HG03103 (cell line): ENCODE results near the gene PPP2R5C.

Source experiments
- ATAC-seq: cut with Tn5 transposase; IDR thresholded peaks from one replicate; pipeline ENCODE4 v1.9.1; 2021; ENCODE audit warnings: low read depth; ENCODE audit not compliant: unreplicated experiment

The PPP2R5C gene

DNA sequence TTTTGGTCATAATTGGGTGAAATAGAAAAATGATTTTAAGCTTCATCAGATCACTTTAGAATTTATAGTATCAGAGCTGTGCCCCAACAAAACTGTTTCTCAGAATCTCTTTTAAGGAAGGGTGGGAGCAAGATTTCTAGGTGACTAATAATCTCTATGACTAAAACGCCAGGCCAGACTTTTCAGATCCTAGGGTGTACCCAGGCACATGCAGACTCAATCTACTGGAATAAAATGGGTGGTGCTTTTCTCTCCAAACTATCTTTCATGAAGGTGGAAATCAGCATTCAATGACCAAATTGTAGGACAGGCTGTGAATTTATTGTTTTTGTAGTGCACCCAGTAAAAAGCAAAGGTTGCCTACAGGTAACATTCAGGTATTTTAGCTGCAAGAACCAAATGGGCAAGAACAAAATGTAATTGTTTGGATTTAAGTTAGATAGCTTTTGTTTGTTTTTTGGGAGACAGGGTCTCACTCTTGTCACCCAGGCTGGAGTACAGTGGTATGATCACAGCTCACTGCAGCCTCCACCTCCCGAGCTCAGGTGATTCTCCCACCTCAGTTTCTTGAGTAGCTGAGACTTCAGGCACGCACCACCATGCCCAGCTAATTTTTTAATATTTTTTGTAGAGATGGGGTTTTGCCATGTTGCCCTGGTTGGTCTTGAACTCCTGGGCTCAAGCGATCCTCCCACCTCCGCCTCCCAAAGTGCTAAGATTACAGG, 49.5 kb downstream of the PPP2R5C start:
- no peak for ATAC-seq

- no peak for ATAC-seq
Measured at GRCh38 chr14:101812071-101812470, 50.6 kb downstream of the PPP2R5C start.

- ATAC-seq = no peak
Measured at GRCh38 chr14:101813171-101813759, 51.8 kb downstream of the PPP2R5C start.

DNA sequence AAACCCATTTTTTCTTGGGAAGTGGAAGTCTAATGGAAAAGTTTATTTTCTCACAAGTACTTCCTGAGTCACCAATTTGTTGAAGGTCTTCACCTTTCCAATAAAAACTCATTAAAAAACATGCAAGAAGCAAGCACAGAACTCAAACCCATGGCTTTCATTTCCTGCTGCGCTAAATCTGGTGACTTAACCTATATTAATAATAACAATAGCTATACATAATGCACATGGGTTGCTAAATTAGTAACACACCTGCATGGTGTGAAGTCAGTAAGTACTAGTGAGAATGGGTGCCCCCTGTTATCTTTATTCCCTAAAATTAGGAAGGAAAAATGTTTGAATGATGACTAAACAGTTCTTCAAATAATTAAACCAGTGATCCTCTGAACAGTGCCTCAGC, 52.3 kb downstream of the PPP2R5C start:
- ATAC-seq = no peak

DNA sequence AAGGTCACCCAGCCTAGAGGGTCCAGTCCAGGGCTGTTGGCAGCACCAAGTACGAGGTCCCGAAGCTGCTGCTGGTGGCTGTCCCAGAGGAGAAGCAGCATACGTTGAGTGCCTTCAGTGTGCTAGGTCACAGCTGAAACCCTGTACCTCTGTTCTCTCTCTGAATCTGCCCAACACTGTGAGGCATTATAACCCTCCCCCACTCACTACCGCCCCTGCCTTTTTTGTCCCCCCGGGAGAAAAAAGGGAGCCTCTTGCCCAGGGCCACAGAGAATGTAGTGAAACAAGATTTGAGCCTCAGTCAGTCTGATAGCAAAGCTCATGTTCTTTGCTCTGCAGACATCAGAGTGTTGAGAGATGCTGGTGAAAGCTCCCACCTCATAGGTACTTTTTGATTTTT, 53.4 kb downstream of the PPP2R5C start:
- ATAC-seq = no peak

- no peak for ATAC-seq
Measured at GRCh38 chr14:101815994-101816393, 54.5 kb downstream of the PPP2R5C start.

- no peak for ATAC-seq
Measured at GRCh38 chr14:101817501-101818001, 56.0 kb downstream of the PPP2R5C start.

- ATAC-seq = no peak
Measured at GRCh38 chr14:101819251-101819990, 57.9 kb downstream of the PPP2R5C start.

DNA sequence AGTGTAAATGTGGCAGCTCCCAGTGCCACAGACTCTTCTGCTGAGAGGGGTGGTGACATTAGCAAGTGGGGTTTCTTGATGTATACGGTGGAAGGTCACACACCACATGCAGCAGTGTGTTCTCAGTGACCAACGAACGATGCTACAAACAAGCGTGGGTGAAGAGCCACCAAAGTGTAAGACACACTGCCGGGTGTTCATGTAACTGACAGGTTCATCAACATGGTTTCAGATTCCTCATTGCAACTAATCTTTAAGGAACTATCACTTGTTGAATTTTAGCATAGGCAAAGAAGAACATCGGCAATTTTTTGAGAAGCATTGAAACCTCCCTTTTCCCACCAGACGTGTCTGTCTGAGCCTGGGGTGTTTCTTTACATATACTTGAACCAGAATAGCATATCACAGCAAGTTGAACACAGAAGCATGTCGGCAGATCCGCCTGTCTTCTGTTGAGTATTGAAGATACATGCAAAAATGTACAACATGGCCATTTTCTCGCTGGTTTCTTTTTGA, 58.8 kb downstream of the PPP2R5C start:
- ATAC-seq = no peak

GRCh38 chr14:101821528-101821927, 60.0 kb downstream of the PPP2R5C start:
- no peak for ATAC-seq

DNA sequence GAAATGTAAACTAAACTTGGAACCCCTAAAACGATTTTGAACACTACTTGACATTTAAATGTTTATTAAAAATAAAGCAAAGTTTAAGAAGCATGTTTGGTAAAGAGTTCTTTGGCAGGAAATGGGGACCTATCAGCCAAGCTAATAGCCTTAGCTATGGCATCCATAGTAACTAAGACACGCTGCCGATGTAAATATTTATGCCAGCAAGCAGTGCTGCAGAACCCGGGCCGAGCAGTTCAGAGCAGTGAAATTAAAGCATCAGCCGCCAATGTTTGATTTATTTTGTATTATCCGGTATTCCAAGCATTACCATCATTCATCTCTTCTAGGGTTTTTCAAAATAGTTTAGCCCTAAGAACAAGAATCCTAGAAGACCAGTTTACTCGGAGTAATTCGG, 61.6 kb downstream of the PPP2R5C start:
- ATAC-seq = no peak

DNA sequence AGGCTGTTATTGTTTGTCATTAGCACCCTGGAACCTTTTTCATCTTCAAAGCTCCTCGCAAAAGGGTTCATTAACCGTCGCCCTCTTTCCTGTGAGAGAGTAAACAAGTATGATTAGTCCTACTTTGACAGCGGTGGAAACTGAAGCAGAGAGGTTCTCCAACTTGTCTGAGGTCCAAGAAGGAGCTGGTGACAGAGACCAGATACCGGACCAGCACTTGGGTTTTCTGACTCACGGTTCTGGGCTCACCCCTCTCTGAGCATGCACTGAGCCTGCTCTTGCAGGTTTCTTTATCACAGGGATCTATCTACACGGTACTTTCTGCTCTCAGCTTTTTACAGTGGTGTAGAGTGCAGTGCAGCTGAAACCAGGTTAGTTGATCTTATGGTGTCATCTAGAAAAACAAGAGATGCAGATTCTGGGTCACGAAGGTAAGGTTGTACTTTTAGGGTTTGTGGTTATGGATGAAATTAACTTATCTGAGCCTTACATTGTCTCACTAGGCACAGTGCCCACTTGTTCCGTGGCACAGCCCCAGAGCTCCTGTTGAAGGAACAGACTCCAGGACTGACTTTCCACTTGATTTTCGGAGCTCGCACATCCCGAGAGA, 62.1 kb downstream of the PPP2R5C start:
- ATAC-seq = no peak

GRCh38 chr14:101824339-101824727, 62.8 kb downstream of the PPP2R5C start:
- ATAC-seq = peak; percentile 1

DNA sequence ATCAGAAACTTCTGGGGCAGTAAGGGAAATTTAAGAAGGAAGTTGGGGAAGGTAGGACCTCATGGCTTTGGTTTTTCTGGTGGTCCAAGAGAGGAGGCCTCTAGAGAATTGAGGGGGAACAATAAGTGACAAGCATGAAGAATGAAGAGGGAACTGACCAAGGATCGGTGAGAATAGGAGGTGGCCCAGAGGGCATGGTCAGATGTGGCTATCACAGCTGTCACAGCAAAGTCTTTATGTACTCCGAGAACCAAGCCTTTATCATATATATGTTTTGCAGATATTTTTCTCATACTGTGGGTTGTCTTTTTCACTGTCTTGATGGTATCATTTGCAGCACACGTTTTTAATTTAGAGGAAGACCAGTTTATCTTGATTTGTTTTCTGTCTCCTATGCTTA, 64.3 kb downstream of the PPP2R5C start:
- ATAC-seq = no peak

DNA sequence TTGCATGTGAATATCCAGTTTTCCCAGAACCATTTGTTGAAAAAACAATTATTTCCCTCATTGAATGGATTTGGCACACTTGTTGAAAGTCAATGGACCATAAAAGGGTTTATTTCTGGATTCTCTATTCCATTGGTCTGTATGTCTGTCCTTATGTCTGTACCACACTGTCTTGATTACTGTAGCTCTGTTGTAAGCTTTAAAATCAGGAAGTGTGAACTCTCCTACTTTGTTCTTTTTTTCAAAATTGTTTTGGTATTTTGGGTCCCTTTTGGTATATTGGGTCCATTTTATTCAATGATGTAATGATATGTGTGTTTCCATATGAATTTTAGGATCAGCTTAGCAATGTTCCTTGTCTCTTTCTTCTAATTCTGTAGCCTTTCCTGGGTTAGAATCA, 64.8 kb downstream of the PPP2R5C start:
- no peak for ATAC-seq

- no peak for ATAC-seq
Measured at GRCh38 chr14:101827286-101827685, 65.8 kb downstream of the PPP2R5C start.

DNA sequence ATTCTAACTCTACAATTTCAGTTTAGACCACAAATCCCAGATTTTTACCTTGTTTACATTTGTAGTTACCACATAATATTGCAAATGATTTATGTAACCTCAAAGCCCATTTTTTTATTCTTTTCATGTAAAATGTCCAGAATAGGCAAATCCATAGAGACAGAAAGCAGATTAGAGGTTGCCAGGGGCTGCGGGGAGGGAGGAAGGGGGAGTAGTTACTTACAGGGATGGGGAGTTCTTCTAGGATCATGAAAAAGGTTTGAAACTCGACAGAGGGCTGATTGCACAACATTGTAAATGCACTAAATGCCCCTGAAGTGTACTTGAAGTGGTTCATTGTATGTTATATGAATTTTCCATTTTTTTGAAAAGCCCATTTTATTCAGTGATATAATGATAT, 66.5 kb downstream of the PPP2R5C start:
- no peak for ATAC-seq

- no peak for ATAC-seq
Measured at GRCh38 chr14:101830271-101830670, 68.8 kb downstream of the PPP2R5C start.

GRCh38 chr14:101833045-101833444, 71.5 kb downstream of the PPP2R5C start:
- no peak for ATAC-seq

DNA sequence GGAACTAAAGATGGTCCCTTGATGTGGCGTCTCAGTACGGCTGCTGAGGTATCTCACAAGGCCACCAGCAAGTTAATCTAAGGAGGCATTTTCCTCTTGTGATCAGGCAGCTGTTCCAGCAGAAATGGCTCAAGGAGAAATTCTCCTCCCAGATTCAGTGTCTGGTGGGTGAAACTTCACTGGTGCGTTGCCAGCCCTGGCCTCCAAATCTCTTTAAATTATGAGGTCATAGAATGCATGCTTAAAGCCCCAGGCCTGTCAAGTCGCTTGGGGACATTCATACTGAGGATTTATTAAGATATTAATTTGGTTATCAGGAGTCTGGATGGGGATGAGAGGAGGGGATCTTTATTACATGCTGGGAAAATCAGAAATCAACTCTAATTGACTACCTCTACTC, 72.9 kb downstream of the PPP2R5C start:
- no peak for ATAC-seq
